ENCODE measurements around the gene RPL39L.
A peak's percentile ranks its signal among the peaks of the same experiment; 100 is the strongest.

The RPL39L gene

DNA sequence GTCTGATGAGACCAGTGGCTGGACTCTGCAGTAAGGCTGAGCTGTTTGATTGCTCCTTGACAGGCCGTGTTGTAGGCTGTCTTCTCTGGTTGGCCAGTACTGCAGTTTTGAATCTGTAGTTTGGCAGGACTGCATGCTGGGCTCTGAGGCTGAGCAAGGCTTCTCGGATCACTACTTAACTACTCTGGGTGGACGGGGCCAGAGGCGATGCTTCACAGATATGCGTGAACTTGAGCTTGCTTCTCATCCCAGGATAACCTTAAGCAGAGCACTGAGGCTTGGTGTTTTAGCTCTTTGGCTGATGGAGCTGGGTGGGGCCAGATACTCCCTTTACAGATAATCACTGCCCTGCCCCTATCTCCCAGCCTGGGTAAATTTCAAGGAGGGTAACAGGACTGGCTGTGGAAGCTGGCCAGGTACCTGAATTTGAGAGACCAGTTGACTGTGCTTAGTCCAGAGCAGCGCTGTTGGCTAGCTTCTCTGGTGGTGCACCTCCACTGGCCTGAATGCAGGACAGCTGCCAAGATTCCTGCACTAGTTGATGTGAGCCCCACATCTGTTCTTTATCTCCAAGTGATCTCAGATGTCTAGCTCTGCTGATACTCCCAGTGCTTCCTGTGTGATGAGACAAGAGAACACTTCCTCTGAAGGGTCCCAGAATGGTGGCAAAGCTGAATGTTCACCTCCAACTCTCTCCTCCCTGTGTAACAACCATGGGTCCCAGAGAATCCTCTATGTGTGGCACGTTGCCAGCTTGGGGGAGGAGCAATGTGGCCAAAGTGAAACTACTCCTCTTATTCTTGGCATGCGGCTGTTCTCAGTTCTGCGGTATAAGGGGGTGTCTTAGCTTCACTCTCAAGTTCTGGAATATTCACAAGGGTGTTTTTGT lies 37.9 kb downstream of the RPL39L start:
- H3K4me3 ChIP-seq (replicated peaks; ENCODE audit: low read depth, low read length), result peak overlapping the region; percentile 56
- TF ChIP-seq, protein P1, sequence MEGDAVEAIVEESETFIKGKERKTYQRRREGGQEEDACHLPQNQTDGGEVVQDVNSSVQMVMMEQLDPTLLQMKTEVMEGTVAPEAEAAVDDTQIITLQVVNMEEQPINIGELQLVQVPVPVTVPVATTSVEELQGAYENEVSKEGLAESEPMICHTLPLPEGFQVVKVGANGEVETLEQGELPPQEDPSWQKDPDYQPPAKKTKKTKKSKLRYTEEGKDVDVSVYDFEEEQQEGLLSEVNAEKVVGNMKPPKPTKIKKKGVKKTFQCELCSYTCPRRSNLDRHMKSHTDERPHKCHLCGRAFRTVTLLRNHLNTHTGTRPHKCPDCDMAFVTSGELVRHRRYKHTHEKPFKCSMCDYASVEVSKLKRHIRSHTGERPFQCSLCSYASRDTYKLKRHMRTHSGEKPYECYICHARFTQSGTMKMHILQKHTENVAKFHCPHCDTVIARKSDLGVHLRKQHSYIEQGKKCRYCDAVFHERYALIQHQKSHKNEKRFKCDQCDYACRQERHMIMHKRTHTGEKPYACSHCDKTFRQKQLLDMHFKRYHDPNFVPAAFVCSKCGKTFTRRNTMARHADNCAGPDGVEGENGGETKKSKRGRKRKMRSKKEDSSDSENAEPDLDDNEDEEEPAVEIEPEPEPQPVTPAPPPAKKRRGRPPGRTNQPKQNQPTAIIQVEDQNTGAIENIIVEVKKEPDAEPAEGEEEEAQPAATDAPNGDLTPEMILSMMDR (IDR thresholded peaks at IDR 0.05; ENCODE audit: low read length, missing control alignments), result no peak
- peak; percentile 90 for DNase-seq (ENCODE audit: low read depth)

- no peak for DNase-seq (ENCODE audit: low read depth)
- TF ChIP-seq, protein P1 (IDR thresholded peaks at IDR 0.05; ENCODE audit: low read length, missing control alignments), result no peak
- no peak overlapping the region for H3K4me3 ChIP-seq (replicated peaks; ENCODE audit: low read depth, low read length)
These were observed 40.3 kb downstream of the RPL39L start for GRCh38 chr3:187098923-187099512.

DNA sequence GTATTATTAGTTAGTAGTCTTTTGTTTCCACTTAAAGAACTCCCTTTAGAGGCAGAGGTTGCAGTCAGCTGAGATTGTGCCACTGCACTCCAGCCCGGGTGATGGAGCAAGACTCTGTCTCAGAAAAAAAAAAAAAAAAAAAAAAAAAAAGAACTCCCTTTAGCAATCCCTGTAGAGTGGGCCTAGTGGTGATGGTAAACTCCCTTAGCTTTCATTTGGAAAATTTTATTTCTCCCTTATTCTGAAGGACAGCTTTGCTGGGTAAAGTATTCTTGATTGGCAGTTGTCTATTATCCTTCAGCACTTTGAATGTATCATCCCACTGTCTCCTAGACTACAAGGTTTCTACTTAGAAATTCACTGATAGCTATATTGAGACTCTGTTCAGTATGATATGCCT lies 46.0 kb downstream of the RPL39L start:
- TF ChIP-seq, protein P1 (IDR thresholded peaks at IDR 0.05; ENCODE audit: low read length, missing control alignments), result no peak
- no peak for DNase-seq (ENCODE audit: low read depth)
- H3K4me3 ChIP-seq (replicated peaks; ENCODE audit: low read depth, low read length), result no peak overlapping the region

DNA sequence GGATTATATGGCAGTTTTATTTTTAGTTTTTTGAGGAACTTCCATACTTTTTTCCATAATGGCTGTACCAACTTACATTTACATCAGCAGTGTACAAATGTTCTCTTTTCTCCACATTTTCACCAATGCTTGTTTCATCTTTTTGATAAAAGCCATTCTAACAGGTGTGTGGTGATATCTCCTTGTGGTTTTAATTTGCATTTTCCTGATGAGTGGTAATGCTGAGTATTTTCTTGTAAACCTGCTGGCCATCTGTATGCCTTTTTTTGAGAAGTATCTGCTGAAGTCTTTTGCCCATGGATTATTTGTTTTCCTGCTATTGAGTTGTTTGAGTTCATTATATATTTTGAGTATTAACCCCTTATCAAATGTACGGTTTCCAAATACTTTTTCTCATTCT lies 50.6 kb downstream of the RPL39L start:
- no peak for DNase-seq (ENCODE audit: low read depth)
- no peak overlapping the region for H3K4me3 ChIP-seq (replicated peaks; ENCODE audit: low read depth, low read length)
- TF ChIP-seq, protein P1 (IDR thresholded peaks at IDR 0.05; ENCODE audit: low read length, missing control alignments), result no peak

GRCh38 chr3:187086831-187087230 lies 52.5 kb downstream of the RPL39L start:
- DNase-seq (ENCODE audit: low read depth), result no peak
- TF ChIP-seq, protein P1 (IDR thresholded peaks at IDR 0.05; ENCODE audit: low read length, missing control alignments), result no peak
- no peak overlapping the region for H3K4me3 ChIP-seq (replicated peaks; ENCODE audit: low read depth, low read length)

GRCh38 chr3:187085933-187086332 lies 53.4 kb downstream of the RPL39L start:
- DNase-seq (ENCODE audit: low read depth), result no peak
- no peak overlapping the region for H3K4me3 ChIP-seq (replicated peaks; ENCODE audit: low read depth, low read length)
- TF ChIP-seq, protein P1 (IDR thresholded peaks at IDR 0.05; ENCODE audit: low read length, missing control alignments), result no peak

Measured in fibroblast of pulmonary artery (primary cell).